Hepatocyte (in vitro differentiated cells): ENCODE measurements around the gene PALLD. TPM values are rescaled to one million over a fixed set of nuclear protein-coding genes. Genes with fewer than 3 reads are reported as not detected.

Source experiments
- DNase-seq: peaks from one replicate; pipeline ENCODE4 v3.0.0-alpha.2; 2016; ENCODE audit warnings: low spot score
- H2AFZ ChIP-seq: fragments of 200-600 bp; sonication (generic); 2 replicates; pipeline ENCODE4 v1.6.0; 2016; ENCODE audit warnings: antibody characterized with exemption, mild to moderate bottlenecking
- H3K27ac ChIP-seq: fragments of 200-600 bp; sonication (generic); 2 replicates; pipeline ENCODE4 v1.5.1; 2016; ENCODE audit warnings: mild to moderate bottlenecking
- H3K27me3 ChIP-seq: fragments of 200-600 bp; sonication (generic); 2 replicates; pipeline ENCODE4 v1.6.1; 2016
- H3K36me3 ChIP-seq: fragments of 200-600 bp; sonication (generic); replicated peaks from 2 replicates; pipeline ENCODE4 v1.5.1; 2016; ENCODE audit warnings: low read depth; ENCODE audit not compliant: insufficient read depth
- H3K4me1 ChIP-seq: fragments of 200-600 bp; sonication (generic); 2 replicates; pipeline ENCODE4 v1.5.1; 2016; ENCODE audit warnings: mild to moderate bottlenecking, moderate library complexity; ENCODE audit not compliant: insufficient read depth
- H3K4me2 ChIP-seq: fragments of 200-600 bp; sonication (generic); 2 replicates; pipeline ENCODE4 v1.6.0; 2016
- H3K4me3 ChIP-seq: fragments of 200-600 bp; sonication (generic); 2 replicates; pipeline ENCODE4 v1.5.1; 2016; ENCODE audit warnings: mild to moderate bottlenecking
- H3K79me2 ChIP-seq: fragments of 200-600 bp; sonication (generic); 2 replicates; pipeline ENCODE4 v1.6.0; 2017; ENCODE audit warnings: mild to moderate bottlenecking
- H3K9me2 ChIP-seq: fragments of 200-600 bp; sonication (generic); replicated peaks from 2 replicates; pipeline ENCODE4 v1.6.0; 2017; ENCODE audit warnings: mild to moderate bottlenecking; ENCODE audit not compliant: insufficient read depth
- H3K9me3 ChIP-seq: fragments of 200-600 bp; sonication (generic); 2 replicates; pipeline ENCODE4 v1.5.1; 2016; ENCODE audit warnings: low read depth, mild to moderate bottlenecking
- H4K20me1 ChIP-seq: fragments of 200-600 bp; sonication (generic); 2 replicates; pipeline ENCODE4 v1.6.0; 2016; ENCODE audit warnings: mild to moderate bottlenecking; ENCODE audit not compliant: insufficient read depth, poor library complexity, severe bottlenecking
- EZH2 ChIP-seq: fragments of 200-600 bp; sonication (generic); IDR thresholded peaks from 2 replicates; pipeline ENCODE4 v1.6.1; 2016; ENCODE audit warnings: antibody characterized with exemption, mild to moderate bottlenecking, borderline replicate concordance
- EZH2phosphoT487 ChIP-seq: fragments of 200-600 bp; sonication (generic); IDR thresholded peaks from one replicate; pipeline ENCODE4 v1.6.1; 2018; ENCODE audit warnings: antibody characterized with exemption, mild to moderate bottlenecking, low read depth, moderate library complexity; ENCODE audit not compliant: unreplicated experiment, severe bottlenecking
- WGBS: methylation state at CpG from one replicate; pipeline ENCODE4 v1.1.6; 2016; ENCODE audit warnings: low lambda C conversion rate; ENCODE audit errors: missing lambda C conversion rate; 5-methylcytosine and 5-hydroxymethylcytosine counted together
- polyA plus RNA-seq: library from polyadenylated mRNA; unstranded; fragments of >200 nt; fragmentation: Nextera tagmentation; extraction: Ambion mirVana; gene quantifications from 2 replicates; pipeline ENCODE4 v1.2.1, GENCODE V29; 2016
- total RNA-seq: library from RNA; depleted of rRNA; stranded (reverse); fragments of >200 nt; gene quantifications from 2 replicates; pipeline ENCODE4 v1.2.3, GENCODE V29; 2014
- TF ChIP-seq, protein P1 (sequence below): fragments of 200-600 bp; sonication (generic); IDR thresholded peaks from 2 replicates; pipeline ENCODE4 v1.5.1; 2016; ENCODE audit warnings: antibody characterized with exemption, mild to moderate bottlenecking; ENCODE audit not compliant: poor library complexity

The PALLD gene
- total and polyA plus RNA-seq, 2 experiments from 2014 or later, result 82.7 to 85.2 TPM

DNA sequence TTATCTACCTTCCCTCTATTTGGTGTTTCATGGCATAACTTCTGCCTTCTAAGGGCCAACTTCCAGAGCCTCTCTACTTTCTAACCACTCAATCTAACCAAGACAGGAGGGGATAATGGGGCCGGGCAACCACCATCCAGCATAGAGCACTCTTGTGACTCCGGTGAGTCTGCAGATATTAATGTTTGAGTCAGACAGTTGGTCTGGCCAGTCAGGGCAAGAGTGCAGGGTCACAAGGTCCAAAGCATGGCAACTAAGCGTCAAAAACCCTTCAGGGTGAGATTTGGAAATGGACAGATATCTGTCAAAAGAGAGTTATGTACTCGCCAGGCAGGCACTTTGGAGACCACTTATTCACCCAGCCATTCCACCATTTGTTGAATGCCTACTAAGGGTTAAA lies 105.0 kb downstream of the PALLD start:
- 91% methylated on average over 4 of the region's 4 CpGs for WGBS

DNA sequence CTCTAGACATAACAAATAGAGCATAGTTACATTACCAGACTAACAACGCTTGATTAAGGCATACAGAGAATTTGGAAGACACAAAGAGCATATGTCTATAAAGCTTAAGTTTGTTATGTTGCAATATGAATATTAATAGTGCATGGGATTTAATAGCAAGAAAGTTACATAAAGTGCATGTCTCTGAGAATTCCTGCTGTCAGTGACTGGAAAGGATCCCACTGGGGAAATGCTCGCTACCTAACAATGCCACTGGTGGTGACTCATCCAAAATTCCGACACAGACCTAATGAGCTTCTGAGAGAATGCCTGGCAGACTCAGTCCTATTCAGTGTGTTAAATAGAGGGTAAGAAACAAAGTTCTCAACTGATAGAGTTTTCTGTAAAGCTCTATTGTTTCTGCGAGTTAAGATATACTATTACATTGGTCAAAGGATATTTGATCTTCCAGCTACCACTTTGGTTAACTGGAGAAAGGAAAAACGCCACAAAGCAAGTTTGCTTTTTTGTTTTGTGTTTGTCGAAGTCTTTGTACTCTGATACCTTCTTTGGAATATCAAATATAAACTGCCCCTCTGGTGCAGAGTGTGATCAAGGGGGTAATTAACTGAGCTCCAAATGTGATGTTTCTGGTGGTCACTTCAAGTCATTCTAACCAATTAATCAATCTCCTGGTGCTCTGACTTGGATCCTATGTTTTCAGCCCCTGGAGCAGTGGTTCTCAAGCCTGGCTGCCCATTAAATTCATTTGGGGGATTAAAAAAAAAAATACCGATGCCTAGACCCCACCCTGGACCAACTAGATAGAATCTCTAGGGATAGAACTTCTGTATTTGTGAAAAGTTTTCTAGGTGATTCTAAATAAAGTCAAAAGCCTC lies 107.9 kb downstream of the PALLD start:
- Histone ChIP-seq H3K4me2 (peak overlapping the region; percentile 7), H3K79me2 (no peaks in the 10 kb centered on the region)
- 55% methylated on average over 7 of the region's 7 CpGs for WGBS

More for the DNA sequence above, 105.0 kb downstream of the PALLD start:
- no peak for DNase-seq
- no peak overlapping the region for H3K4me3 ChIP-seq
- no peaks in the 10 kb centered on the region for H3K27me3 ChIP-seq
- no peaks in the 10 kb centered on the region for H3K9me2 ChIP-seq
- no peak overlapping the region for H3K4me2 ChIP-seq
- H3K27ac ChIP-seq, result no peak overlapping the region
- peaks cover 7% of the 10 kb centered on the region for H3K4me1 ChIP-seq
- no peaks in the 10 kb centered on the region for H3K79me2 ChIP-seq
- H3K36me3 ChIP-seq, result no peaks in the 10 kb centered on the region
- no peaks in the 10 kb centered on the region for H3K9me3 ChIP-seq
- TF ChIP-seq EZH2 (no peak), EZH2phosphoT487 (no peak)
- TF ChIP-seq, protein P1, sequence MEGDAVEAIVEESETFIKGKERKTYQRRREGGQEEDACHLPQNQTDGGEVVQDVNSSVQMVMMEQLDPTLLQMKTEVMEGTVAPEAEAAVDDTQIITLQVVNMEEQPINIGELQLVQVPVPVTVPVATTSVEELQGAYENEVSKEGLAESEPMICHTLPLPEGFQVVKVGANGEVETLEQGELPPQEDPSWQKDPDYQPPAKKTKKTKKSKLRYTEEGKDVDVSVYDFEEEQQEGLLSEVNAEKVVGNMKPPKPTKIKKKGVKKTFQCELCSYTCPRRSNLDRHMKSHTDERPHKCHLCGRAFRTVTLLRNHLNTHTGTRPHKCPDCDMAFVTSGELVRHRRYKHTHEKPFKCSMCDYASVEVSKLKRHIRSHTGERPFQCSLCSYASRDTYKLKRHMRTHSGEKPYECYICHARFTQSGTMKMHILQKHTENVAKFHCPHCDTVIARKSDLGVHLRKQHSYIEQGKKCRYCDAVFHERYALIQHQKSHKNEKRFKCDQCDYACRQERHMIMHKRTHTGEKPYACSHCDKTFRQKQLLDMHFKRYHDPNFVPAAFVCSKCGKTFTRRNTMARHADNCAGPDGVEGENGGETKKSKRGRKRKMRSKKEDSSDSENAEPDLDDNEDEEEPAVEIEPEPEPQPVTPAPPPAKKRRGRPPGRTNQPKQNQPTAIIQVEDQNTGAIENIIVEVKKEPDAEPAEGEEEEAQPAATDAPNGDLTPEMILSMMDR, result no peak
- no peaks in the 10 kb centered on the region for H4K20me1 ChIP-seq
- no peak overlapping the region for H2AFZ ChIP-seq

DNA sequence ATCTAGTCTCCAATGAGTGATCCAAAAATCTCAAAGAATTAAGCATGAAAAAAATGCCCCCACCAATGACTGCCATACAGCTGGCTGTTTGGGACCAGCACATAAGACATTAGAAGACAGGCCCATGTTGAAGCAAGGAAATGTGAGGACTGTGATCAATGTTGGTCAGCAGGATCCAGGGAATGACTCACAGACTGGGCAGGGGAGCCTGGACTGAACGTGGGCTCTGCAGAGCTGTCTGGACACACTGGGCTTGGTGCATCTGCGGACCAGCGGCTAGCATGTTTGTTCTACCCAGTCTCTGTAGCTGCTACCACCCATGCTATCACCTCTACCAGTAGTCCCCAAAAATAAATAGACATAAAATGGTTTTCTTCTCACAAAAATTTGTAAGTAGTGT lies 108.6 kb downstream of the PALLD start:
- no peak overlapping the region for H3K27ac ChIP-seq
- 66% methylated on average over 3 of the region's 3 CpGs for WGBS
- H3K4me2 ChIP-seq, result no peak overlapping the region
- H3K36me3 ChIP-seq, result no peaks in the 10 kb centered on the region
- TF ChIP-seq, protein P1, result no peak
- TF ChIP-seq EZH2, result no peak
- no peak for TF ChIP-seq EZH2phosphoT487
- no peaks in the 10 kb centered on the region for H4K20me1 ChIP-seq
- no peaks in the 10 kb centered on the region for H3K79me2 ChIP-seq
- no peaks in the 10 kb centered on the region for H3K27me3 ChIP-seq
- no peaks in the 10 kb centered on the region for H3K9me2 ChIP-seq
- H3K4me3 ChIP-seq, result no peak overlapping the region
- H2AFZ ChIP-seq, result no peak overlapping the region
- no peak for DNase-seq
- H3K4me1 ChIP-seq, result peaks cover 7% of the 10 kb centered on the region
- no peaks in the 10 kb centered on the region for H3K9me3 ChIP-seq

More for the DNA sequence above, 107.9 kb downstream of the PALLD start:
- Histone ChIP-seq H2AFZ (no peak overlapping the region), H3K4me3 (no peak overlapping the region), H3K27ac (peak overlapping the region; percentile 29), H4K20me1 (no peaks in the 10 kb centered on the region), H3K4me1 (peaks cover 7% of the 10 kb centered on the region), H3K9me3 (no peaks in the 10 kb centered on the region), H3K27me3 (no peaks in the 10 kb centered on the region), H3K36me3 (no peaks in the 10 kb centered on the region), H3K9me2 (no peaks in the 10 kb centered on the region)
- peak; percentile 59 for DNase-seq
- TF ChIP-seq EZH2phosphoT487, result no peak
- no peak for TF ChIP-seq EZH2
- TF ChIP-seq, protein P1, result no peak
